GM18519 (cell line): ENCODE measurements around the gene CDKL5.
"Not testable (repeated sequence)": the region's sequence is repeated elsewhere in the genome, so short reads cannot be mapped to it uniquely, and the experiment has no call there.

Experiments
- ATAC-seq: cut with Tn5 transposase; IDR thresholded peaks from one replicate; pipeline ENCODE4 v1.9.1; 2021; ENCODE audit warnings: mild to moderate bottlenecking, moderate library complexity; ENCODE audit not compliant: unreplicated experiment, low FRiP score

The CDKL5 gene

GRCh38 chrX:18425199-18426003, at the start of gene CDKL5:
Gene CDKL5 (plus strand): TSS chrX:18425608. CDS start chrX:18507097, 81,489 bp downstream.
- peak; percentile 75 for ATAC-seq

- ATAC-seq: no peak
Observed at GRCh38 chrX:18377796-18378195, 47.6 kb upstream of the CDKL5 start.

- no peak for ATAC-seq
Observed at GRCh38 chrX:18389966-18390365, 35.4 kb upstream of the CDKL5 start.

- ATAC-seq: no peak
Observed at GRCh38 chrX:18390941-18391538, 34.4 kb upstream of the CDKL5 start.

GRCh38 chrX:18394477-18394876, 30.9 kb upstream of the CDKL5 start:
- no peak for ATAC-seq

GRCh38 chrX:18401848-18402213, 23.6 kb upstream of the CDKL5 start:
- ATAC-seq: no peak

- no peak for ATAC-seq
Observed at GRCh38 chrX:18406531-18407266, 18.7 kb upstream of the CDKL5 start.

GRCh38 chrX:18410038-18410437, 15.4 kb upstream of the CDKL5 start:
- ATAC-seq: no peak

GRCh38 chrX:18415386-18415785, 10.0 kb upstream of the CDKL5 start:
- no peak for ATAC-seq

- ATAC-seq: no peak
Observed at GRCh38 chrX:18422325-18422724, 3.1 kb upstream of the CDKL5 start.

- ATAC-seq: no peak
Observed at GRCh38 chrX:18422886-18423285, 2.5 kb upstream of the CDKL5 start.

- ATAC-seq: no peak
Observed at GRCh38 chrX:18424482-18425198, 768 bp upstream of the CDKL5 start.

GRCh38 chrX:18426004-18426320, 554 bp downstream of the CDKL5 start:
- peak; percentile 6 for ATAC-seq

GRCh38 chrX:18428006-18428405, 2.6 kb downstream of the CDKL5 start:
- no peak for ATAC-seq

- ATAC-seq: not testable (repeated sequence)
Observed at GRCh38 chrX:18433288-18433687, 7.9 kb downstream of the CDKL5 start.

- ATAC-seq: no peak
Observed at GRCh38 chrX:18434896-18435295, 9.5 kb downstream of the CDKL5 start.

GRCh38 chrX:18436017-18436416, 10.6 kb downstream of the CDKL5 start:
- ATAC-seq: no peak

GRCh38 chrX:18440835-18441234, 15.4 kb downstream of the CDKL5 start:
- ATAC-seq: no peak

- ATAC-seq: no peak
Observed at GRCh38 chrX:18441780-18442367, 16.5 kb downstream of the CDKL5 start.

GRCh38 chrX:18448416-18448815, 23.0 kb downstream of the CDKL5 start:
- ATAC-seq: no peak

GRCh38 chrX:18449236-18449635, 23.8 kb downstream of the CDKL5 start:
- ATAC-seq: no peak
